NCI-H187 (cell line): ENCODE measurements around the gene HADH.

Experiments used
- DNase-seq, 2 experiments: peaks; one replicate each; lab custom pipeline; 2025; lab: John Stamatoyannopoulos, UW

HADH gene

GRCh38 chr4:108058685-108059440 is 69.2 kb downstream of the HADH start:
- no peak for DNase-seq

- DNase-seq, result no peak
These were observed 70.5 kb downstream of the HADH start for GRCh38 chr4:108060164-108060563.

- no peak for DNase-seq
These were observed 71.1 kb downstream of the HADH start for GRCh38 chr4:108060686-108061321.

- DNase-seq, result no peak
These were observed 78.8 kb downstream of the HADH start for GRCh38 chr4:108068442-108068841.

GRCh38 chr4:108070775-108071174 is 81.1 kb downstream of the HADH start:
- no peak for DNase-seq

- peak; percentile 41 to 52 for DNase-seq
These were observed 82.6 kb downstream of the HADH start for GRCh38 chr4:108072300-108072699.

- DNase-seq, result no peak
These were observed 88.5 kb downstream of the HADH start for GRCh38 chr4:108078024-108078733.

- DNase-seq, result no peak
These were observed 91.1 kb downstream of the HADH start for GRCh38 chr4:108080747-108081146.

GRCh38 chr4:108081256-108081655 is 91.6 kb downstream of the HADH start:
- DNase-seq, result no peak
